Muscle layer of colon (tissue), 2 donors: ENCODE measurements around the gene LETM1.

Experiments used
- H3K27ac ChIP-seq: one replicate; pipeline ENCODE4 v1.7.0; 2013; ENCODE audit warnings: low read depth, mild to moderate bottlenecking, low read length, moderate library complexity
- H3K27me3 ChIP-seq, 2 donors: one replicate each; pipeline ENCODE4 v1.7.0; 2013; ENCODE audit warnings: low read length in 2 of 2, mild to moderate bottlenecking in 2 of 2; ENCODE audit not compliant: insufficient read depth in 2 of 2, control insufficient read depth in 1 of 2
- H3K36me3 ChIP-seq: one replicate; pipeline ENCODE4 v1.7.0; 2013; ENCODE audit warnings: mild to moderate bottlenecking, low read length; ENCODE audit not compliant: insufficient read depth
- H3K4me1 ChIP-seq: one replicate; pipeline ENCODE4 v1.7.0; 2013; ENCODE audit warnings: mild to moderate bottlenecking, low read length; ENCODE audit not compliant: insufficient read depth
- H3K4me3 ChIP-seq, 2 donors: one replicate each; pipeline ENCODE4 v1.7.0; 2013; ENCODE audit warnings: low read length in 2 of 2, low read depth in 1 of 2, mild to moderate bottlenecking in 1 of 2, moderate library complexity in 1 of 2
- H3K9ac ChIP-seq: one replicate; pipeline ENCODE4 v1.7.0; 2013; ENCODE audit warnings: low read length
- H3K9me3 ChIP-seq: one replicate; pipeline ENCODE4 v1.7.0; 2013; ENCODE audit warnings: mild to moderate bottlenecking, low read length
- donor health status: abdominal sarcoma.
- donor health status: Adenocarcinoma of cecum.

Gene LETM1

DNA sequence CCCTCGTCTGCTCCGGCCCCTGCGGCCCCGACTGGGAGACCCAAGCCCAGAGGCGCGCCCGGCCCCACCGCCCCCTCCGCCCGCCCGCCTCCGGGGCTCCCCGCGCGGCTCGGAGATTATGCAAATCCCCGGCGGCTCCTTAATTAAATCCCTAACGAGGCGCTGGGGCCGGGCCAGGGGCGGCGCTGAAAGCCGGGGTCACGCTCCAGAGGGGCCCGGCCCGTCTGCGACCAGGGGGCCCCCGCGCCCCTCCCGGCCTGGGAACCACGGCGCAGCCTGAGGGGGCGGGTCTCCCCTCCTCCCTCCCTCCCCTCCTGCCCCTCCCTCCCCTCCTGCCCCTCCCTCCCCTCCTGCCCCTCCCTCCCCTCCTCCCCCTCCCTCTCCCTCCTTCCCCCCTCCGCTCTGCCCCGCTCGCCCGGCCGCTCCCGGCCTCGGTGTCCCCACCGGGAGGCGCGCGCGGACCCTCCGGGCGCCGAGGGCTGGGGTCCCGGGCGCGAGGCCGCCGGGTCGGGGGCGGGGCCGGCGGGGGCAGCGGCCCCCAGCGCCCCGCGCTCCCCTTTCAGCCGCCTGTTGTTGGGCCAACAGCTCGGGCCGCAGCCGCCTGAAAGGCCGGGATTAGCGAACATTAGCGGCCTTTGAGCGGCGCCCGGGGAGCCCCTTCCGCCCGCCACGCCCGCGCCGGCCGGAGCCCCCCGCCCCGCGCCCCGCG lies 88.7 kb downstream of the LETM1 start:
- Histone ChIP-seq H3K27me3 (peaks cover 4 to 35% of the 10 kb centered on the region in 2 donors), H3K27ac (no peak overlapping the region), H3K4me1 (peaks cover 8% of the 10 kb centered on the region), H3K4me3 (no peak overlapping the region), H3K9ac (no peak overlapping the region), H3K9me3 (no peaks in the 10 kb centered on the region), H3K36me3 (no peaks in the 10 kb centered on the region)

DNA sequence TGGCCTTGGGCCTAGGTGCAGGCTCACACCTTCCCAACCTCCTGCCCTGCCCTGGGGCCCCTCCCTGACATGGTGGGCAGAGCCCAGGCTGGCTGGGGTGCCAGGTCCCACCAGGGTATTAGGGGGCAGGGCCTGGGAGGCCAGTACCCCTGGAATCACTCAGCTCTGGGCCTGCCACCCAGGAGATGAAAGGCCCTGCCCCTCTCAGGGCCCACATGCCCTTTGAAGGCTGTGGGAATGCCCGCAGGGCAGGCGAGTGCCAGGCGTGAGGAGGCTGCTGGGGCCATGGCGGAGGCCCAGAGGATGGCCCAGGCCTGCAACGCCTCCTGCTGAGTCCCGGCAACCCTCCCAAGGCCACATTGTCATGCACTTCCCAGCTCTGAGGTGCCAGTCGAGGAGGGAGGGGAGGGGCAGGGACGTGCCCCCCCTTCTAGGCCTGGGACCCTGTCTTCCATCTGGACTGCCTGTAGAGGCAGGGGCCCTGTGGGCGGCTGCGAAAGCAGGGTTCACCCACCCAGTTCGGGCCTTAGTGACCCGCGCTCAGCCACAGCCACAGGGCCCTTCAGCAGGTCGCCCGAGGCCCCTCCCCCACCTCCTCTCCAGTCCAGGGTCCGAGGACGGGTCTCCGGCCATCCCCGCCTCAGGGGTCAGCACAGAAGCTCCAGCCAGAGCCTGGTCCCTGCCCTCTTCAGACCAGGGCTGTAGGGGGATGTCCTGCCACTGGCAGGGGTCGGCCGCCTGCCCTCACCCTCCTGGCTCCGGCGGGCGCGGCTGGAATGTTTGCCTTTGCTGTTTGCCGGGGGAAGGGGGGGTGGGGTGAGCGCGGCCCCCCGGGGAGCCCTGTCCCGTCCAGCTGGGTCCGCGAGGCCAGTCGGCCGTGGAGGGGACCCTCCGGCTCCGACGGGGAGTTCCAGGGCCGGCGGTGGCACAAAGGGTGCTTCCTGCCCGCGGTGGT lies 89.6 kb downstream of the LETM1 start:
- no peak overlapping the region for H3K27ac ChIP-seq
- no peaks in the 10 kb centered on the region for H3K9me3 ChIP-seq
- H3K9ac ChIP-seq, result no peak overlapping the region
- no peaks in the 10 kb centered on the region for H3K36me3 ChIP-seq
- peaks cover 4 to 35% of the 10 kb centered on the region in 2 donors for H3K27me3 ChIP-seq
- H3K4me1 ChIP-seq, result peaks cover 8% of the 10 kb centered on the region
- no peak overlapping the region for H3K4me3 ChIP-seq

DNA sequence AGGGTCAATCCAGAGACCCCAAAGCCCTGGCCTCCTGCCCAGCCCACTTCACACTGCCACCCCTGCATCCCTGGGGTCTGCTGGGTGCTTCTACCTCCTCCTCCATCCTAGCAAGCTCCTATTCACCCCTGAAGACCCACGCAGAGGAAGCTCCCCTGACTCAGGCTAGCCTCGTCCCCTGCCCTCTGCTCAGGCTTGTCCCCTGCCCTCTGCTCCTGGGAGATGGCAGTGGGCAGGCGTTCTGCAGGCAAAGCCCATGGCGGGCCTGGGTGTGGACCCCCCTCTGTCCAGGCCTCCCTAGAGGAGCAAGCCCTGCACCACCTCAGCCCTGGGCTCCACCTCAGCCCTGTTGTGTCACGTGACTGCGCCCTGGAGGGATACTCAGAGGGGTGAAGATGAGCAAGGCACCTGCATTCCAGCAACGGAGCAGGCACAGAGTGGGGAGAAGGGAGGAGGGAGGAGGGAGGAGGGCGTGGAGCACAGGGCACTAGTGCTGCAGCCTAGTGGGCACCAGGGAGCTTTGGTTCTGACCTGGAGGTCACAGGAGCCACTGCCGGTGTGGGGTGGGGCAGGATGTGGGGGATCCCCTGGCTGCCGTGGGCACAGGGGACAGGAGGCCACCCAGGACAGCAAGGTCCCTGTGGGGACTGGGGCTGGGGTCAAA lies 90.4 kb downstream of the LETM1 start:
- no peaks in the 10 kb centered on the region for H3K36me3 ChIP-seq
- H3K27ac ChIP-seq, result no peak overlapping the region
- peaks cover 8% of the 10 kb centered on the region for H3K4me1 ChIP-seq
- H3K9ac ChIP-seq, result no peak overlapping the region
- H3K4me3 ChIP-seq, result no peak overlapping the region
- no peaks in the 10 kb centered on the region for H3K9me3 ChIP-seq
- H3K27me3 ChIP-seq, result peaks cover 4 to 34% of the 10 kb centered on the region in 2 donors

DNA sequence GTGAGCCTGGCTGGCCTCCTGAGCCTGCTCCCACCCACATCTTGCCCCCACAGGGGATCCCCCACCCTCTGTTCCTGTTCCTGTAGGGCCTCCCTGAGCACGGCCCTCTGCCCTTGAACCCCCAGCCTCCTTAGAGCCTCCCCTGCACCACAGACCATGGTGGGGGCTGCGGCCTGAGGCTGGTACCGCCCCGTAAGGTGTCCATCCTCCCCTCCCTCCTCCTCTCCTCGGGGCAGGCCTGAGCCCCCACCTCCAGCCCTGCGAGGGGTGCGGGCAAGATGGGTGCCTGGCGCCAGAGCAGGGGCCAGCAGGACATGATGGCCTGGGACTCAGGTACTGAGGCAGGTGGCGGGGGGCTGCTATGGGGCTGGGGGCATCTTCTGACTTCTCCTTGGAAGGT lies 91.3 kb downstream of the LETM1 start:
- Histone ChIP-seq H3K27ac (no peak overlapping the region), H3K9me3 (no peaks in the 10 kb centered on the region), H3K4me1 (peaks cover 8% of the 10 kb centered on the region), H3K9ac (no peak overlapping the region), H3K27me3 (peaks cover 4 to 27% of the 10 kb centered on the region in 2 donors), H3K4me3 (no peak overlapping the region), H3K36me3 (no peaks in the 10 kb centered on the region)

DNA sequence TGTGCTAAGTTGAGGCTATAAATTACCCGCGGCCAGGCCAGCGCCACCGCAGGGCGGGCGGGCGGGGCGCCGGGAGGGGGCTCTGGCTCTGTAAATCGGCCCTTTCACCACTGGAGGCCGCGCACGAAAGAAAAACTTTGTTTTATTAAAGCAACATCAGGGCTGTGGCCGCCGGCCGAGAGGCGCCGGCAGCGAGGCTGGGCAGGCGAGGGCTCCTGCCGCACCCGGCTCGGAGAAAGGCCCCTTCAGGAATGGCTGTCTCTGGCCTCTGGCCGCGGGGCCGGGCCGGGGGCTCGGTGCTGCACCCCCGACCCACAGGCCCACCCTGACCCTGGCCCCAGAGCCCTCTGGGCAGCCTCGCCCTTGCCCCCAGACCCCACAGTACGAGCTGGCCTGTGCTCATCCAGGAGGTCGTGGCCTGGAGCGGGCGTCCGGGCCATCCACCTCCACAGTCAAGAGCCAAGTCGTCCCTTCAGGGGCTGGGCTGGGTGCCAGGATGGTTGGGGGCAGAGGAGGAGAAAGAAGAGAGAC lies 92.3 kb downstream of the LETM1 start:
- Histone ChIP-seq H3K9me3 (no peaks in the 10 kb centered on the region), H3K9ac (no peak overlapping the region), H3K36me3 (no peaks in the 10 kb centered on the region), H3K27me3 (peaks cover 4 to 19% of the 10 kb centered on the region in 2 donors), H3K4me3 (no peak overlapping the region), H3K27ac (no peak overlapping the region), H3K4me1 (peaks cover 8% of the 10 kb centered on the region)

DNA sequence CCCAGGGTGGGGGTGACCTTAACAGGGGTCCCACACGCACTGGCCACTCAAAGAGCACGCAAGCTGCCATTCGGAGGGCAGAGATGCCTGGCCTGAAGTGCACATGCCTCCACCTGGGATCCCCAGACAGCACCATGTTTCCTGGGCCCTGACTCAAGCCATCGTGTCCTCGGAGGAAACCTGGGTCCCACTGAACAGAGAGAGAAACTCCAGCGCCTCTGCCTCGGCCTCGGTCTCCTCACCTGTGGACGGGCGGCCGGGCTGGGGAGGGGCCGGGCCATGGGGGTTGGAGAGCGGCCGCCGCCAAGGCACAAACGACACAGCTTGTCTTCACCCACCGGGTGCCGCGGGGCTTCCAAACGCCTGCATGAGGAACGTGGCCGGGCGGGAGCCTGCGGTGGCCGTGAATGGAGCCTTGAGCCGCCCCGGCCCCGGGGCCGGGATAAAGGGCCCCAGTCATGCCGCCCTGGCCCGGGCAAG lies 92.8 kb downstream of the LETM1 start:
- H3K9me3 ChIP-seq, result no peaks in the 10 kb centered on the region
- H3K4me3 ChIP-seq, result no peak overlapping the region
- no peaks in the 10 kb centered on the region for H3K36me3 ChIP-seq
- H3K27ac ChIP-seq, result no peak overlapping the region
- peaks cover 2 to 14% of the 10 kb centered on the region in 2 donors for H3K27me3 ChIP-seq
- H3K9ac ChIP-seq, result no peak overlapping the region
- peaks cover 8% of the 10 kb centered on the region for H3K4me1 ChIP-seq

DNA sequence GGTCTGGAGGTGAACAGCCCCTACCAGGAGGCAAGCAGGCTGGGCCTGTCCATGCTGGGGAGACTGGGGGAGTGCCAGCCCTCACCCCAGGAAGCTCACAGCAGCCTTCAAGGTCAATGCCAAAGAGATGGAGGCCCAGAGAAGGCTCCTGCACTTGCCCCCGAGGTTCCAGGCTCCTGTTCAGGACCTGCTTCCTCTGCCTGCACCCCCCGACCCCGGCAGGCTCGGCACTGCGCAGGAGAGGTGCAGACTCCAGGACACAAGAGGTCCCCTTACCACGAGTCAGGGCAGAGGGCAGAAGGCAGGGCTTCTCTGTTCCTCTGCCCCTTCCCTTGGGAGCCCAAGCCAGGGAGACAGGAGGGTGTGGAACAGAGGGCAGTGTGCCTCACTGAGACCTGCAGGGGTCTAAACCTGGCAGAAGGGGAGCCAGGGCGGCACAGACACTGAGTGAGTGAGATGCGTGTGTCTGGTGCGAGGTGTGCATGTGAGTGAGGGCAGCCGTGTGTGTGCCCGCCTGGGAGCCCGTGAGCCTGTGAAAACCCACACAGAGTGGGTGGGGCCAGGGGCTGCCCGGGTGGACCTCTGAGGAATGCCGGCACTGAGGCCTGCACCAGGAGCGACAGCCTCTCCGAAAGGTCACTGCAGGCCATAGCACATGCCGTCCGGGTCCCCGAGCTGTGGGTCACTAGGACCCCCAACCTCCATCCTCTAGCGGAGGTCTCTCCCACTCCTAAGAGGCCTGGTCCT lies 93.5 kb downstream of the LETM1 start:
- Histone ChIP-seq H3K27me3 (peaks cover 0 to 11% of the 10 kb centered on the region in 2 donors), H3K36me3 (no peaks in the 10 kb centered on the region), H3K4me1 (peaks cover 8% of the 10 kb centered on the region), H3K4me3 (no peak overlapping the region), H3K9me3 (no peaks in the 10 kb centered on the region), H3K27ac (no peak overlapping the region), H3K9ac (no peak overlapping the region)
